KMS-11 (cell line): ENCODE measurements around the gene BTBD3.

ENCODE experiments used
- H2AFZ ChIP-seq: fragments of 200-600 bp; sonication (generic); 2 replicates; pipeline ENCODE4 v1.6.1; 2016; ENCODE audit warnings: antibody characterized with exemption, mixed run types, low read depth
- H3K27ac ChIP-seq: fragments of 200-600 bp; sonication (generic); 2 replicates; pipeline ENCODE4 v1.6.1; 2016; ENCODE audit warnings: mild to moderate bottlenecking, mixed run types
- H3K27me3 ChIP-seq: fragments of 200-600 bp; sonication (generic); 2 replicates; pipeline ENCODE4 v1.6.1; 2017; ENCODE audit warnings: mild to moderate bottlenecking, low read depth, mixed run types, moderate library complexity; ENCODE audit not compliant: insufficient read depth
- H3K36me3 ChIP-seq: fragments of 200-600 bp; sonication (generic); 2 replicates; pipeline ENCODE4 v1.6.1; 2017; ENCODE audit warnings: mild to moderate bottlenecking, mixed run types; ENCODE audit not compliant: insufficient read depth
- H3K4me1 ChIP-seq: fragments of 200-600 bp; sonication (generic); 2 replicates; pipeline ENCODE4 v1.6.1; 2016; ENCODE audit warnings: mild to moderate bottlenecking, low read depth, mixed run types; ENCODE audit not compliant: poor library complexity, severe bottlenecking
- H3K4me2 ChIP-seq: fragments of 200-600 bp; sonication (generic); 2 replicates; pipeline ENCODE4 v1.7.0; 2016; ENCODE audit warnings: mild to moderate bottlenecking, mixed run types
- H3K4me3 ChIP-seq: fragments of 200-600 bp; sonication (generic); IDR thresholded peaks from 2 replicates; pipeline ENCODE4 v1.6.1; 2017; ENCODE audit warnings: low read depth, low read length, mixed read lengths; ENCODE audit not compliant: insufficient read depth
- H3K79me2 ChIP-seq: fragments of 200-600 bp; sonication (generic); 2 replicates; pipeline ENCODE4 v1.6.1; 2016; ENCODE audit warnings: low read depth, mixed run types; ENCODE audit not compliant: insufficient read depth
- H3K9ac ChIP-seq: fragments of 200-600 bp; sonication (generic); 2 replicates; pipeline ENCODE4 v1.6.1; 2016; ENCODE audit warnings: mild to moderate bottlenecking, mixed run types
- H4K20me1 ChIP-seq: fragments of 200-600 bp; sonication (generic); 2 replicates; pipeline ENCODE4 v1.6.1; 2016; ENCODE audit warnings: mild to moderate bottlenecking, mixed run types; ENCODE audit not compliant: insufficient read depth
- TF ChIP-seq, protein P1 (sequence below): fragments of 200-600 bp; sonication (generic); conservative IDR thresholded peaks from 2 replicates; pipeline ENCODE4 v1.6.1; 2017; ENCODE audit warnings: low read depth, mild to moderate bottlenecking, antibody characterized with exemption, low read length, moderate library complexity, mixed read lengths

BTBD3 gene

DNA sequence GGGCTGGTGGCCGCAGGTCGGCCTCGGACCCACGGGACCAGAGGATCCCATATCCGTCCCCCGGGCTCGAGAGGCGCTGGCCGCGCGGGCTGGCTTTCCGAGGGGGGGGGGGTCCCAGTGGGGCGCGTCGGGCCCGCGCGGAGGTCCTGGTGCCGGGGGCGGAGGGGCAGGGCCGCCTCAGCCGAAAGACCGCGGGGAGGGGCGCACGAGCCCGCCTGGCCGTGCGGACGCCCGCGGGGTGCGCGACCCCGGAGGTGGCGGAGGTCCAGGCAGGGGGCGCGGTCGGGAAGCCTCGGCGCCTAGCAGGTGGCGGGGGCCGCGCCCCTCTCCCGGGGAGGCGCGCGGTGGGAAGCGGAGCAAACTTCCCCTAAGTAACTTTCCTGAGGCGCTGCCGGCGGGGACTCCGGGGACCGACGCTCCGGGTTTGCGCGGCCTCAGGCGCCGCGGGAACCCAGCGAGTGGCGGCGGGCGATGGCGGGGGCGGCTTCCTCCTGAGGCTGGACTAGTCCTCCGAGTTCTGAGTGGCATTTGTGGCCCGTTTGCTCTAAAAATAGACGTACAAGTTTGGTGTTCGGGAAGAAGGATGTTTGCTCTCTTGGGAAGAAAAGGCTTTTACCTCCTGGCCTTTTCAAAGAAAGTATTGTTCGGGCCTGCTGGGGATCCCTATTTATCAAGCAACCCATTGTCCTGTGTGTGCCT lies 26.5 kb upstream of the BTBD3 start:
- Histone ChIP-seq H3K79me2 (peaks cover 39% of the 10 kb centered on the region; the same call in 1 of the 2 replicates), H3K4me1 (peaks cover 12% of the 10 kb centered on the region), H3K4me3 (no peak overlapping the region), H3K27me3 (no peaks in the 10 kb centered on the region), H3K27ac (peak overlapping the region; percentile 57), H3K4me2 (peak overlapping the region; percentile 64), H3K36me3 (no peaks in the 10 kb centered on the region), H4K20me1 (no peaks in the 10 kb centered on the region), H2AFZ (peak overlapping the region; percentile 44; the same call in 1 of the 2 replicates), H3K9ac (peak overlapping the region; percentile 53)
- TF ChIP-seq, protein P1, sequence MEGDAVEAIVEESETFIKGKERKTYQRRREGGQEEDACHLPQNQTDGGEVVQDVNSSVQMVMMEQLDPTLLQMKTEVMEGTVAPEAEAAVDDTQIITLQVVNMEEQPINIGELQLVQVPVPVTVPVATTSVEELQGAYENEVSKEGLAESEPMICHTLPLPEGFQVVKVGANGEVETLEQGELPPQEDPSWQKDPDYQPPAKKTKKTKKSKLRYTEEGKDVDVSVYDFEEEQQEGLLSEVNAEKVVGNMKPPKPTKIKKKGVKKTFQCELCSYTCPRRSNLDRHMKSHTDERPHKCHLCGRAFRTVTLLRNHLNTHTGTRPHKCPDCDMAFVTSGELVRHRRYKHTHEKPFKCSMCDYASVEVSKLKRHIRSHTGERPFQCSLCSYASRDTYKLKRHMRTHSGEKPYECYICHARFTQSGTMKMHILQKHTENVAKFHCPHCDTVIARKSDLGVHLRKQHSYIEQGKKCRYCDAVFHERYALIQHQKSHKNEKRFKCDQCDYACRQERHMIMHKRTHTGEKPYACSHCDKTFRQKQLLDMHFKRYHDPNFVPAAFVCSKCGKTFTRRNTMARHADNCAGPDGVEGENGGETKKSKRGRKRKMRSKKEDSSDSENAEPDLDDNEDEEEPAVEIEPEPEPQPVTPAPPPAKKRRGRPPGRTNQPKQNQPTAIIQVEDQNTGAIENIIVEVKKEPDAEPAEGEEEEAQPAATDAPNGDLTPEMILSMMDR: no peak

DNA sequence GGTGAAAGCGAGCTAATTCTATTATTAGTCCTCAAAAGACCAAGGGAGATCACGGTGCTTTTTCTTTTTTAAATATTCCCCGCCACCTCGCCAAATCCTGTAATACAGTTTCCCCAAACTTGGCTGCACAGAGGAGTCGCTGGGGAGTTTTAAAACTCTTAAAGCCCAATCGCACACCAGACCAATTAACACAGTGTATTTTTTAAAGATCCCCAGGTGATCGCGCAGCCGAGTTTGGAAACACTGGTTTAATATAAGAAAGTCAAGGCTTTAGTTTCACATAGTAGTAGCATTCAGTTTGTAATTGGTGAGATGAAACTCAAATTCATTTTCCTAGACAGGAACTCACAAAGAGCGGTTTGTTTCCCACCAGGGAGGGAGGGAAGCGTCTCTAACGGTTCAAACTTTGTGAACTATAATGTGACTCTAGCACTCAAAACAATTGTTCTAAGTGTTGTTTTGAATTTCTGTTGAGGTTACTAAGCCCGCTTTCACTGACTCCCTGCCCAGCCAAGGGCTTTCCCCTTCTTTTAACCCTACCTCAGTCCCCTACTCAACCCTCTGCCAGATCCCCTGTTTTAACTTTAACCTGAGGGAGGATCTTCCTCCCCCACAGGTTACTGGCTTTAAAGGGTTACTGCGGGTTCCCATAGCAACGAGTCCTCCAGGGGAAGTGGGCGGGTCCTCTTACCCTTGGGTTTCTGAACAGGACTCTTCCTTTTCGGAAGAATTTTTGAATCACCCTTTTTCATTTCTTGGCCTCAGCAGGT lies 25.7 kb upstream of the BTBD3 start:
- H2AFZ ChIP-seq: peak overlapping the region; percentile 44; the same call in 1 of the 2 replicates
- no peaks in the 10 kb centered on the region for H4K20me1 ChIP-seq
- H3K9ac ChIP-seq: peak overlapping the region; percentile 53
- no peak overlapping the region for H3K4me3 ChIP-seq
- TF ChIP-seq, protein P1: no peak
- peak overlapping the region; percentile 57 for H3K27ac ChIP-seq
- no peaks in the 10 kb centered on the region for H3K36me3 ChIP-seq
- peak overlapping the region; percentile 64 for H3K4me2 ChIP-seq
- H3K4me1 ChIP-seq: peaks cover 12% of the 10 kb centered on the region
- H3K27me3 ChIP-seq: no peaks in the 10 kb centered on the region
- peaks cover 43% of the 10 kb centered on the region; the same call in 1 of the 2 replicates for H3K79me2 ChIP-seq

- no peak overlapping the region for H3K4me3 ChIP-seq
- peaks cover 12% of the 10 kb centered on the region for H3K4me1 ChIP-seq
- H3K27ac ChIP-seq: no peak overlapping the region
- no peak overlapping the region for H3K4me2 ChIP-seq
- no peaks in the 10 kb centered on the region for H3K36me3 ChIP-seq
- no peaks in the 10 kb centered on the region for H4K20me1 ChIP-seq
- no peak overlapping the region for H2AFZ ChIP-seq
- H3K79me2 ChIP-seq: peaks cover 43% of the 10 kb centered on the region; the same call in 1 of the 2 replicates
- H3K27me3 ChIP-seq: no peaks in the 10 kb centered on the region
- TF ChIP-seq, protein P1: no peak
- H3K9ac ChIP-seq: no peak overlapping the region
Measured at GRCh38 chr20:11894062-11894461, 23.6 kb upstream of the BTBD3 start.

DNA sequence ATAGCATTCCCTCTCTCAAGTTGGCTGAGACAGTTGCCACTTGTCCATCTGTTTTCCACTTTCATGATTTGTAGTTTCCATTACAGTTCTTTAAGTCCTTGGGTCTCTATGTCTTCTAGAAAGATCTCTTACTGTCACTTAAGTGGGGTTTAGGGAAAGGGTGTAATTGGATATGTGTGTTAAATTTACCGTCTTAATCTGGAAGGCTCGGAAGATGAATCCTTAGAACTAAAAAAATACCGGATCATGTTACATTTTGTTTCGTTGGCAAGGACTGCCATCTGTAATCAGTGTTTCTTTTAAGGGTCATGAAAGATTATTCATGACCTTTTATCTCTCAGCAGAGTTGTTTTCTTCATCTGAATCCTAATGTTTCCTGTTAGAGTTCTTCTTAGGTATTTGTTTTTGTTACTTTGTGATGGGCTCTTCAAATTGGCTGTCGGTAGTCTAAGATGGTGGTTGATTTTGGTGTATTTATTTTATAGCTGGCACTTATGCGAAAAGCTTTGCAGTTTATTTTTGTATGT lies 21.8 kb upstream of the BTBD3 start:
- no peaks in the 10 kb centered on the region for H4K20me1 ChIP-seq
- H3K27me3 ChIP-seq: no peaks in the 10 kb centered on the region
- H3K4me3 ChIP-seq: no peak overlapping the region
- H3K4me1 ChIP-seq: peaks cover 12% of the 10 kb centered on the region
- H3K36me3 ChIP-seq: no peaks in the 10 kb centered on the region
- no peak overlapping the region for H3K9ac ChIP-seq
- H3K79me2 ChIP-seq: peaks cover 43% of the 10 kb centered on the region; the same call in 1 of the 2 replicates
- no peak overlapping the region for H3K27ac ChIP-seq
- TF ChIP-seq, protein P1: no peak
- no peak overlapping the region for H3K4me2 ChIP-seq
- H2AFZ ChIP-seq: no peak overlapping the region
